GM19193 (cell line): ENCODE results near the gene SMIM43.

Experiments
- POLR2A ChIP-seq: IDR thresholded peaks from 4 replicates; pipeline ENCODE4 v1.6.1; 2011; ENCODE audit not compliant: insufficient read depth, insufficient read length; ENCODE audit errors: extremely low read depth

The SMIM43 gene

GRCh38 chr4:121789960-121790829 lies 25.2 kb upstream of the SMIM43 start:
- TF ChIP-seq POLR2A = no peak

- TF ChIP-seq POLR2A = no peak
These were observed 24.5 kb upstream of the SMIM43 start for GRCh38 chr4:121789455-121789854.

GRCh38 chr4:121788896-121789295 lies 23.9 kb upstream of the SMIM43 start:
- no peak for TF ChIP-seq POLR2A

- no peak for TF ChIP-seq POLR2A
These were observed 21.3 kb upstream of the SMIM43 start for GRCh38 chr4:121786221-121786620.

- TF ChIP-seq POLR2A = no peak
These were observed 20.5 kb upstream of the SMIM43 start for GRCh38 chr4:121785479-121785878.

GRCh38 chr4:121784975-121785374 lies 20.0 kb upstream of the SMIM43 start:
- no peak for TF ChIP-seq POLR2A

- no peak for TF ChIP-seq POLR2A
These were observed 19.4 kb upstream of the SMIM43 start for GRCh38 chr4:121784401-121784800.

GRCh38 chr4:121783210-121783609 lies 18.2 kb upstream of the SMIM43 start:
- no peak for TF ChIP-seq POLR2A

GRCh38 chr4:121778991-121779628 lies 14.1 kb upstream of the SMIM43 start:
- TF ChIP-seq POLR2A = no peak

- TF ChIP-seq POLR2A = no peak
These were observed 12.7 kb upstream of the SMIM43 start for GRCh38 chr4:121777625-121778024.

GRCh38 chr4:121776610-121777401 lies 11.8 kb upstream of the SMIM43 start:
- no peak for TF ChIP-seq POLR2A

- TF ChIP-seq POLR2A = no peak
These were observed 8.9 kb upstream of the SMIM43 start for GRCh38 chr4:121773883-121774282.

GRCh38 chr4:121771869-121772268 lies 6.9 kb upstream of the SMIM43 start:
- TF ChIP-seq POLR2A = no peak

GRCh38 chr4:121769341-121769740 lies 4.4 kb upstream of the SMIM43 start:
- no peak for TF ChIP-seq POLR2A

- no peak for TF ChIP-seq POLR2A
These were observed 2.2 kb upstream of the SMIM43 start for GRCh38 chr4:121767166-121767565.
